HepG2 (cell line): ENCODE results near the gene ADCY9. TPM values are rescaled to one million over a fixed set of nuclear protein-coding genes. Genes with fewer than 3 reads are reported as not detected.

Source experiments
- ATAC-seq: fragments of 200-7000 bp; cut with Tn5 transposase; 3 replicates; pipeline ENCODE4 v1.9.1; 2020; ENCODE audit warnings: mild to moderate bottlenecking, moderate library complexity
- BruUV-seq: library from RNA; stranded (reverse); fragments of 400-500 nt; replicated peaks from 2 replicates; lab custom pipeline; 2021; lab: Mats Ljungman, UMichigan
- CTCF ChIA-PET: fragments of 300-600 bp; formaldehyde crosslinking; extraction: SDS; loops from one replicate; lab custom pipeline; 2021; ENCODE audit warnings: low total read pairs, inconsistent platforms, low intra/inter-chr PET ratio; lab: Yijun Ruan, JAX
- POLR2A ChIA-PET: fragments of 350-600 bp; sonication (Branson Sonifier 250); formaldehyde crosslinking; loops from one replicate; lab custom pipeline; 2020; ENCODE audit warnings: antibody characterized with exemption, inconsistent platforms; lab: Yijun Ruan, JAX
- DNase-seq: peaks from one replicate; pipeline ENCODE4 v3.0.0-alpha.2; 2015; ENCODE audit warnings: low spot score
- FAIRE-seq: peaks from 3 replicates; lab custom pipeline; 2011; peaks lifted over from hg19 to GRCh38; lab: Jason Lieb, UNC
- H2AFZ ChIP-seq: one replicate; pipeline ENCODE4 v1.6.1; 2011; ENCODE audit warnings: low read length, inconsistent platforms
- H3K27ac ChIP-seq: fragments of 300-600 bp; 3 replicates; pipeline ENCODE4 v1.8.0; 2011; ENCODE audit warnings: mixed run types, mild to moderate bottlenecking, mixed read lengths, low read length, inconsistent platforms; ENCODE audit not compliant: insufficient read depth; ENCODE audit errors: extremely low read length
- H3K27me3 ChIP-seq, 2 experiments: fragments of 200-600 bp in 1 of 2; 2 replicates in 1 of 2; 3 replicates in 1 of 2; pipeline versions ENCODE4 v1.6.0 to v1.8.0; 2011; ENCODE audit warnings: low read length in 2 of 2, mild to moderate bottlenecking in 2 of 2, moderate library complexity in 2 of 2, inconsistent platforms in 1 of 2; ENCODE audit not compliant: insufficient read depth in 2 of 2, control insufficient read depth in 1 of 2
- H3K36me3 ChIP-seq, 2 experiments: fragments of 200-600 bp in 1 of 2; replicated peaks in 1 of 2; 2 replicates in 1 of 2; 3 replicates in 1 of 2; pipeline versions ENCODE4 v1.5.1 to v1.8.0; 2011; ENCODE audit warnings: low read length in 2 of 2, inconsistent platforms in 1 of 2; ENCODE audit not compliant: insufficient read depth in 2 of 2, control insufficient read depth in 1 of 2
- H3K4me1 ChIP-seq: 2 replicates; pipeline ENCODE4 v1.5.1; 2012; ENCODE audit warnings: low read length, inconsistent platforms; ENCODE audit not compliant: insufficient read depth
- H3K4me2 ChIP-seq: 2 replicates; pipeline ENCODE4 v1.6.0; 2011; ENCODE audit warnings: low read depth, low read length, inconsistent platforms
- H3K4me3 ChIP-seq, 3 experiments: fragments of 200-600 bp in 1 of 3; sonication (generic), shearing (Covaris generic) in 1 of 3; replicated peaks in 1 of 3; 2 replicates each; pipeline ENCODE4 v1.5.1; 2011 to 2016; ENCODE audit warnings: low read length in 3 of 3, inconsistent platforms in 2 of 3, low read depth in 2 of 3, mild to moderate bottlenecking in 2 of 3, control low read depth in 1 of 3, mixed read lengths in 1 of 3; ENCODE audit not compliant: insufficient read depth in 1 of 3
- H3K79me2 ChIP-seq: one replicate; pipeline ENCODE4 v1.6.1; 2011; ENCODE audit warnings: low read length, inconsistent platforms; ENCODE audit not compliant: insufficient read depth
- H3K9ac ChIP-seq: 2 replicates; pipeline ENCODE4 v1.6.0; 2011; ENCODE audit warnings: mild to moderate bottlenecking, low read depth, low read length, inconsistent platforms; ENCODE audit not compliant: insufficient read depth
- H3K9me3 ChIP-seq: 2 replicates; pipeline ENCODE4 v1.5.1; 2012; ENCODE audit warnings: mild to moderate bottlenecking, low read length
- H4K20me1 ChIP-seq: 2 replicates; pipeline ENCODE4 v1.6.0; 2011; ENCODE audit warnings: inconsistent platforms, mild to moderate bottlenecking, low read length, moderate library complexity; ENCODE audit not compliant: insufficient read depth
- CEBPB ChIP-seq: IDR thresholded peaks from 2 replicates; pipeline ENCODE4 v1.6.1; 2011; ENCODE audit warnings: low read depth, low read length, improper control_type of control experiment, borderline replicate concordance
- WIZ ChIP-seq: sonication (generic); formaldehyde crosslinking; IDR thresholded peaks from 2 replicates; pipeline ENCODE4 v1.5.1; 2020; ENCODE audit warnings: mild to moderate bottlenecking, missing genetic modification reagents
- WGBS: methylation state at CpG from one replicate; pipeline ENCODE4 v1.1.6; 2017; ENCODE audit warnings: low lambda C conversion rate; 5-methylcytosine and 5-hydroxymethylcytosine counted together
- in situ Hi-C: cut with HindIII; loops from 2 replicates; pipeline ENCODE4 v1.10.0; 2017; ENCODE audit warnings: low pct_unique_long_range_greater_than_20kb; ENCODE audit not compliant: extremely low pct_ligation_motif_present
- intact Hi-C: fragments of 100-400 bp; cut with micrococcal nuclease; formaldehyde crosslinking; loops from one replicate; pipeline ENCODE4 v1.10.0; 2022; ENCODE audit not compliant: unreplicated experiment
- polyA plus RNA-seq, 8 experiments: library from polyadenylated mRNA; depleted of rRNA in 3 of 8; stranded (reverse) in 7 of 8; unstranded in 1 of 8; fragments of >200 nt; fragmentation: Illumina TruSeq in 4 of 8; extraction: Trizol in 4 of 8; gene quantifications; 2 replicates each; pipeline versions ENCODE4 v1.2.1 to v1.2.3, GENCODE V29; 2011 to 2016; ENCODE audit warnings: low read depth in 4 of 8, missing spikeins in 1 of 8, mixed read lengths in 1 of 8; ENCODE audit not compliant: insufficient read depth in 1 of 8
- total RNA-seq, 5 experiments: library from RNA; depleted of rRNA; stranded (reverse); fragments of >200 nt; fragmentation: Illumina TruSeq; extraction: Trizol; gene quantifications; 2 replicates each; pipeline ENCODE4 v1.2.3, GENCODE V29; 2016; ENCODE audit warnings: low read depth in 1 of 5
- TF ChIP-seq, protein P1 (sequence below): sonication (generic); formaldehyde crosslinking; IDR thresholded peaks from 2 replicates; pipeline ENCODE4 v1.9.0; 2021; ENCODE audit warnings: mild to moderate bottlenecking, missing genetic modification reagents

The ADCY9 gene
- total and polyA plus RNA-seq, 2 of the 13 experiments (the other 11 are each of a cell fraction or from before 2014, with no cell fraction given) = 11.2 to 13.9 TPM

- TF ChIP-seq, protein P1, sequence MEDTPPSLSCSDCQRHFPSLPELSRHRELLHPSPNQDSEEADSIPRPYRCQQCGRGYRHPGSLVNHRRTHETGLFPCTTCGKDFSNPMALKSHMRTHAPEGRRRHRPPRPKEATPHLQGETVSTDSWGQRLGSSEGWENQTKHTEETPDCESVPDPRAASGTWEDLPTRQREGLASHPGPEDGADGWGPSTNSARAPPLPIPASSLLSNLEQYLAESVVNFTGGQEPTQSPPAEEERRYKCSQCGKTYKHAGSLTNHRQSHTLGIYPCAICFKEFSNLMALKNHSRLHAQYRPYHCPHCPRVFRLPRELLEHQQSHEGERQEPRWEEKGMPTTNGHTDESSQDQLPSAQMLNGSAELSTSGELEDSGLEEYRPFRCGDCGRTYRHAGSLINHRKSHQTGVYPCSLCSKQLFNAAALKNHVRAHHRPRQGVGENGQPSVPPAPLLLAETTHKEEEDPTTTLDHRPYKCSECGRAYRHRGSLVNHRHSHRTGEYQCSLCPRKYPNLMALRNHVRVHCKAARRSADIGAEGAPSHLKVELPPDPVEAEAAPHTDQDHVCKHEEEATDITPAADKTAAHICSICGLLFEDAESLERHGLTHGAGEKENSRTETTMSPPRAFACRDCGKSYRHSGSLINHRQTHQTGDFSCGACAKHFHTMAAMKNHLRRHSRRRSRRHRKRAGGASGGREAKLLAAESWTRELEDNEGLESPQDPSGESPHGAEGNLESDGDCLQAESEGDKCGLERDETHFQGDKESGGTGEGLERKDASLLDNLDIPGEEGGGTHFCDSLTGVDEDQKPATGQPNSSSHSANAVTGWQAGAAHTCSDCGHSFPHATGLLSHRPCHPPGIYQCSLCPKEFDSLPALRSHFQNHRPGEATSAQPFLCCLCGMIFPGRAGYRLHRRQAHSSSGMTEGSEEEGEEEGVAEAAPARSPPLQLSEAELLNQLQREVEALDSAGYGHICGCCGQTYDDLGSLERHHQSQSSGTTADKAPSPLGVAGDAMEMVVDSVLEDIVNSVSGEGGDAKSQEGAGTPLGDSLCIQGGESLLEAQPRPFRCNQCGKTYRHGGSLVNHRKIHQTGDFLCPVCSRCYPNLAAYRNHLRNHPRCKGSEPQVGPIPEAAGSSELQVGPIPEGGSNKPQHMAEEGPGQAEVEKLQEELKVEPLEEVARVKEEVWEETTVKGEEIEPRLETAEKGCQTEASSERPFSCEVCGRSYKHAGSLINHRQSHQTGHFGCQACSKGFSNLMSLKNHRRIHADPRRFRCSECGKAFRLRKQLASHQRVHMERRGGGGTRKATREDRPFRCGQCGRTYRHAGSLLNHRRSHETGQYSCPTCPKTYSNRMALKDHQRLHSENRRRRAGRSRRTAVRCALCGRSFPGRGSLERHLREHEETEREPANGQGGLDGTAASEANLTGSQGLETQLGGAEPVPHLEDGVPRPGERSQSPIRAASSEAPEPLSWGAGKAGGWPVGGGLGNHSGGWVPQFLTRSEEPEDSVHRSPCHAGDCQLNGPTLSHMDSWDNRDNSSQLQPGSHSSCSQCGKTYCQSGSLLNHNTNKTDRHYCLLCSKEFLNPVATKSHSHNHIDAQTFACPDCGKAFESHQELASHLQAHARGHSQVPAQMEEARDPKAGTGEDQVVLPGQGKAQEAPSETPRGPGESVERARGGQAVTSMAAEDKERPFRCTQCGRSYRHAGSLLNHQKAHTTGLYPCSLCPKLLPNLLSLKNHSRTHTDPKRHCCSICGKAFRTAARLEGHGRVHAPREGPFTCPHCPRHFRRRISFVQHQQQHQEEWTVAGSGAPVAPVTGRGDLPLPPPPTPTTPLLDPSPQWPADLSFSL = no peak
These were observed 60.5 kb downstream of the ADCY9 start (continued) for GRCh38 chr16:4055748-4056147.

DNA sequence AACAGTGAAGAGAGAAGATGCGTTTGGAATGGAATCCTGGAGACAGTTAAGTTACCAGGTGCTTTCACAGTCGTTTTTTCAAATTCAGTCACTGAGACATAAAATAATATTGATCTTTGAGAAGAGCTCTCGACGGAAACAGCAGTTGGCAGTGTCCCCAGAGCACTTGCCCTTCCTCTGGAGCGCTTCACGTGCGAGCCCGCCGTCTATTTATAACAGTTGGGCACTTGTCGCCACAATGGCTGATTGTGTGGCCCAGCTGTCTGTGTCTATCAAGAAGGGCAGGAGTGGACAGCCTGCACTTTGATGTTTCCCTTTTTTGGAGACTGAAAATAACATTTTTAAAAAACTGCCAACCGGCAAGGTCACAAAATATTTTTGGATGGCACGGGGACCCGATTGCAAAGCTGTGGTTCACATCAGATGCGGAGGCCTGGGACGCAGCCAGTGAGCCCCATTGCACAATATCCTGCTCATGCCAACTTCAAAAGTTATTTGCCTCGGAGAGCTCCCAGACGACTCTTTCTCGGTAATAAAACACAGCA, 62.9 kb downstream of the ADCY9 start:
- DNase-seq (no peak), FAIRE-seq (no peak), ATAC-seq (no peak)
- WGBS = 87% methylated on average over 18 of the region's 18 CpGs
- no peak overlapping the region for H3K4me2 ChIP-seq
- no peak overlapping the region for H2AFZ ChIP-seq
- TF ChIP-seq WIZ (CRISPR knock-in tag) (no peak), CEBPB (peak; percentile 14; the same call in 1 of the 2 replicates)
- CTCF ChIA-PET = no interaction called here
- POLR2A ChIA-PET = no interaction called here
- intact Hi-C loops (no loop called here), in situ Hi-C loops (no loop called here)
- H3K79me2 ChIP-seq = peaks cover under 1% of the 10 kb centered on the region
- no peaks in the 10 kb centered on the region for H3K4me1 ChIP-seq
- H3K27me3 ChIP-seq = no peaks in the 10 kb centered on the region
- no peaks in the 10 kb centered on the region for H3K9me3 ChIP-seq
- H4K20me1 ChIP-seq = no peaks in the 10 kb centered on the region
- no peak overlapping the region for H3K9ac ChIP-seq
- H3K36me3 ChIP-seq = peaks cover 0 to 2% of the 10 kb centered on the region in 2 experiments; a peak in 1 of 5 replicates
- H3K4me3 ChIP-seq = no peak overlapping the region
- BruUV-seq = no TSS peak
- no peak overlapping the region for H3K27ac ChIP-seq
